Measurements from ENCODE around the gene G3BP1. TPM values are rescaled to one million over a fixed set of nuclear protein-coding genes. Genes with fewer than 3 reads are reported as not detected.

The G3BP1 gene
- total and polyA plus RNA-seq, 2 of the 13 experiments (the other 11 are each of a cell fraction or from before 2014, with no cell fraction given) = 36.7 to 320 TPM

- no peak for TF ChIP-seq HBP1 (CRISPR knock-in tag; IDR thresholded peaks at IDR 0.05; ENCODE audit: low read depth)
- no peak for TF ChIP-seq SMARCE1 (IDR thresholded peaks at IDR 0.05; ENCODE audit: borderline replicate concordance)
- no peak for TF ChIP-seq ZNF800 (CRISPR knock-in tag; IDR thresholded peaks at IDR 0.05)
- no peak for TF ChIP-seq ZNF225 (CRISPR knock-in tag; IDR thresholded peaks at IDR 0.05)
- TF ChIP-seq MEF2D (CRISPR knock-in tag; IDR thresholded peaks at IDR 0.05) = no peak
- TF ChIP-seq ZNF7 (CRISPR knock-in tag; IDR thresholded peaks at IDR 0.05) = no peak
- TF ChIP-seq CCDC6 (CRISPR knock-in tag; IDR thresholded peaks at IDR 0.05) = peak; percentile 91; the same call in 1 of the 2 replicates
- no peak for TF ChIP-seq ZNF326 (CRISPR knock-in tag; IDR thresholded peaks at IDR 0.05; ENCODE audit: borderline replicate concordance)
- TF ChIP-seq MATR3 (CRISPR knock-in tag; IDR thresholded peaks at IDR 0.05) = no peak
- TF ChIP-seq POLR2A (IDR thresholded peaks at IDR 0.05; ENCODE audit: insufficient read depth in 1 of 2, low read depth in 2 of 2, low read length in 2 of 2) = 0 out of 4 replicates have a peak, but pooled peaks of 1 of the 2 experiments have one; percentile 38
- no peak for TF ChIP-seq KDM2A (CRISPR knock-in tag; IDR thresholded peaks at IDR 0.05; ENCODE audit: borderline replicate concordance, low read depth)
- no peak for TF ChIP-seq FOXM1 (CRISPR knock-in tag; IDR thresholded peaks at IDR 0.05)
- 0 out of 2 replicates have a peak, but pooled peaks have one; percentile 18 for TF ChIP-seq MED1 (CRISPR knock-in tag; IDR thresholded peaks at IDR 0.05)
- TF ChIP-seq NBN (conservative IDR thresholded peaks at IDR 0.05) = no peak
- no peak for TF ChIP-seq GABPA (IDR thresholded peaks at IDR 0.05; ENCODE audit: low read depth, low read length)
- TF ChIP-seq GABPA (CRISPR knock-in tag; IDR thresholded peaks at IDR 0.05; ENCODE audit: low read depth) = no peak
- TF ChIP-seq HDAC1 (CRISPR knock-in tag; IDR thresholded peaks at IDR 0.05) = peak; percentile 43; the same call in 1 of the 2 replicates
- no peak for TF ChIP-seq SRY (CRISPR knock-in tag; IDR thresholded peaks at IDR 0.05)
- TF ChIP-seq RXRB (CRISPR knock-in tag; IDR thresholded peaks at IDR 0.05; ENCODE audit: borderline replicate concordance) = 0 out of 2 replicates have a peak, but pooled peaks have one; percentile 11
- TF ChIP-seq, protein P1, sequence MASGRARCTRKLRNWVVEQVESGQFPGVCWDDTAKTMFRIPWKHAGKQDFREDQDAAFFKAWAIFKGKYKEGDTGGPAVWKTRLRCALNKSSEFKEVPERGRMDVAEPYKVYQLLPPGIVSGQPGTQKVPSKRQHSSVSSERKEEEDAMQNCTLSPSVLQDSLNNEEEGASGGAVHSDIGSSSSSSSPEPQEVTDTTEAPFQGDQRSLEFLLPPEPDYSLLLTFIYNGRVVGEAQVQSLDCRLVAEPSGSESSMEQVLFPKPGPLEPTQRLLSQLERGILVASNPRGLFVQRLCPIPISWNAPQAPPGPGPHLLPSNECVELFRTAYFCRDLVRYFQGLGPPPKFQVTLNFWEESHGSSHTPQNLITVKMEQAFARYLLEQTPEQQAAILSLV (CRISPR knock-in tag; IDR thresholded peaks at IDR 0.05; ENCODE audit: borderline replicate concordance) = no peak
- no peak for TF ChIP-seq ZNF607 (CRISPR knock-in tag; IDR thresholded peaks at IDR 0.05; ENCODE audit: borderline replicate concordance)
- TF ChIP-seq TBL1XR1 (IDR thresholded peaks at IDR 0.05; ENCODE audit: borderline replicate concordance, low read length, partially characterized antibody) = no peak
- TF ChIP-seq CHD4 (IDR thresholded peaks at IDR 0.05; ENCODE audit: borderline replicate concordance, low read length) = no peak
- no peak for TF ChIP-seq DPF2 (CRISPR knock-in tag; IDR thresholded peaks at IDR 0.05; ENCODE audit: borderline replicate concordance, low read depth)
- no peak for TF ChIP-seq MTF1 (CRISPR knock-in tag; IDR thresholded peaks at IDR 0.05)
- TF ChIP-seq HIC2 (CRISPR knock-in tag; IDR thresholded peaks at IDR 0.05; ENCODE audit: low read depth) = no peak
Observed at GRCh38 chr5:151772029-151772845, 483 bp downstream of the G3BP1 start (continued).

All from HepG2 (cell line).